ENCODE data around the gene FIG4. TPM values are rescaled to one million over a fixed set of nuclear protein-coding genes. Genes with fewer than 3 reads are reported as not detected.
"Not testable (repeated sequence)": the region's sequence is repeated elsewhere in the genome, so short reads cannot be mapped to it uniquely, and the experiment has no call there.

The FIG4 gene
- total and polyA plus RNA-seq, 12 donors = 9.2 to 25.4 (median 17.8) TPM

DNA sequence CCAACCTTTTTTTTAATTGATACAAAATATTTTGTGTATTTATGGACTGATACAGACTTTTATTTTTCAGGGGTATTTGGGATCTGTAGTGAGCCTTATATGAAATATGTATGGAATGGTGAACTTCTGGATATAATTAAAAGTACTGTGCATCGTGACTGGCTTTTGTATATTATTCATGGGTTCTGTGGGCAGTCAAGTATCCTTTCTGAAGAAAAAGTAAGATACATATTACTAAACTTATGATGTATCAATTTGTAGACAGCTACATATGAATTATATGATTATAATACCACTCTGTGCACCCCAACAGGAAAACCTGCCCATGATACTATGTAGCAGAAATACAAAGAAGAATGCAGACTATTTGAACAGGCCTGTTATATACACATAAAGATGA lies 47.2 kb downstream of the FIG4 start:
- H3K27me3 ChIP-seq = no peaks in the 10 kb centered on the region
- no peaks in the 10 kb centered on the region for H3K9me3 ChIP-seq (replicated peaks in 1 of 3)
- peaks cover 7% of the 10 kb centered on the region in 2 donors for H3K4me1 ChIP-seq (replicated peaks in 1 of 2)
- peaks cover 0 to 6% of the 10 kb centered on the region in 2 donors for H3K36me3 ChIP-seq (replicated peaks in 1 of 2)
- DNase-seq = no peak
- H3K27ac ChIP-seq = no peak overlapping the region
- H3K4me3 ChIP-seq = no peak overlapping the region
- TF ChIP-seq POLR2A (IDR thresholded peaks at IDR 0.05) = no peak
- TF ChIP-seq, protein P1, sequence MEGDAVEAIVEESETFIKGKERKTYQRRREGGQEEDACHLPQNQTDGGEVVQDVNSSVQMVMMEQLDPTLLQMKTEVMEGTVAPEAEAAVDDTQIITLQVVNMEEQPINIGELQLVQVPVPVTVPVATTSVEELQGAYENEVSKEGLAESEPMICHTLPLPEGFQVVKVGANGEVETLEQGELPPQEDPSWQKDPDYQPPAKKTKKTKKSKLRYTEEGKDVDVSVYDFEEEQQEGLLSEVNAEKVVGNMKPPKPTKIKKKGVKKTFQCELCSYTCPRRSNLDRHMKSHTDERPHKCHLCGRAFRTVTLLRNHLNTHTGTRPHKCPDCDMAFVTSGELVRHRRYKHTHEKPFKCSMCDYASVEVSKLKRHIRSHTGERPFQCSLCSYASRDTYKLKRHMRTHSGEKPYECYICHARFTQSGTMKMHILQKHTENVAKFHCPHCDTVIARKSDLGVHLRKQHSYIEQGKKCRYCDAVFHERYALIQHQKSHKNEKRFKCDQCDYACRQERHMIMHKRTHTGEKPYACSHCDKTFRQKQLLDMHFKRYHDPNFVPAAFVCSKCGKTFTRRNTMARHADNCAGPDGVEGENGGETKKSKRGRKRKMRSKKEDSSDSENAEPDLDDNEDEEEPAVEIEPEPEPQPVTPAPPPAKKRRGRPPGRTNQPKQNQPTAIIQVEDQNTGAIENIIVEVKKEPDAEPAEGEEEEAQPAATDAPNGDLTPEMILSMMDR (IDR thresholded peaks at IDR 0.05) = no peak
- intact Hi-C loops (cut with DNase I) = no loop called here
- 83 to 94% (median 93%) methylated on average over 1 of the region's 1 CpG for WGBS, 4 donors

DNA sequence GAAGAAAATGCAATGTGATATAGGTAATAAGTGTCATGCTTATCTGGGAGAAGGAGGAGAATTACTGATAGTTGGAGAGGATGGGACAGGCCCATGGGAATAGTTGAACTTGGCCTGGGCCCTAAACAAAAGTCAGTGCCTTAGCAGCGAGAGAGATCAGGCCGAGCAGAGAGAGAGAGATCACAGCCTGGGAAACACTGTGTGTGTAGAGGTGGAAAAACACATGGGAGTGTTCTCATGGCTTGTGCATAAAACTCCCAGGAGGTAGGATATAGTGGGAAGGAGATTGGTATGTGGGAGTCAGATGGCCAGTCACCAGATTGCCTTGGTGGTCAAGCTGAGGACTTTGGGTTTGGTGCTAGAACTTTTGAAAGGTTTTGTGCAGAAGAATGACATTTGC lies 47.6 kb downstream of the FIG4 start:
- 82 to 92% (median 88%) methylated on average over 2 of the region's 2 CpGs for WGBS, 4 donors
- H3K27me3 ChIP-seq = no peaks in the 10 kb centered on the region
- no peak overlapping the region for H3K27ac ChIP-seq
- peaks cover 7% of the 10 kb centered on the region in 2 donors for H3K4me1 ChIP-seq (replicated peaks in 1 of 2)
- TF ChIP-seq, protein P1 (IDR thresholded peaks at IDR 0.05) = no peak
- TF ChIP-seq POLR2A (IDR thresholded peaks at IDR 0.05) = no peak
- no peak for DNase-seq
- H3K9me3 ChIP-seq (replicated peaks in 1 of 3) = no peaks in the 10 kb centered on the region
- intact Hi-C loops (cut with DNase I) = no loop called here
- H3K36me3 ChIP-seq (replicated peaks in 1 of 2) = peaks cover 0 to 6% of the 10 kb centered on the region in 2 donors
- no peak overlapping the region for H3K4me3 ChIP-seq

DNA sequence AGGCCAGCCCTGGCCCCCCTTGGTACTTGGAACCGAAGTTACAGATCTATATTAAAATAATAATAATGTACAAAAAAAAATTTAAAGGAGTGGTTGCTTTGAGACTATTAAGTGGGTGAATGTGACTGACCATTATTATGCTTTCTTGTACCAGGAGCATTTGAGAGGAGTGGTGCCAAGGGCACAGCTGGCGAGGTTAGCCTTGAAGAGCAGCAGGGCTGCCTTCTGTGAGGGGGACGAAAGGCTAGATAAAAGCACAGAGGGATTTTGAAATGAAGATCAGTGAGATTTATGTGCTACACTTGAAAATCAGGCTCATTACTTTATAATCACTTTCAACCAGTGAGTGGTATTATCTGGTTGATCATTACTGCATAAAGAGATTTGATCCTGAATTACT lies 48.6 kb downstream of the FIG4 start:
- Histone ChIP-seq H3K36me3 (replicated peaks in 1 of 2) (peaks cover 0 to 6% of the 10 kb centered on the region in 2 donors), H3K27ac (no peak overlapping the region), H3K4me3 (no peak overlapping the region), H3K4me1 (replicated peaks in 1 of 2) (peaks cover 7 to 11% of the 10 kb centered on the region in 2 donors), H3K9me3 (replicated peaks in 1 of 3) (no peaks in the 10 kb centered on the region), H3K27me3 (no peaks in the 10 kb centered on the region)
- peak; percentile 25 to 65 (median 56) for DNase-seq
- WGBS, 4 donors = 39 to 48% (median 45%) methylated on average over 3 of the region's 3 CpGs
- no peak for TF ChIP-seq POLR2A (IDR thresholded peaks at IDR 0.05)
- intact Hi-C loops (cut with DNase I) = no loop called here

DNA sequence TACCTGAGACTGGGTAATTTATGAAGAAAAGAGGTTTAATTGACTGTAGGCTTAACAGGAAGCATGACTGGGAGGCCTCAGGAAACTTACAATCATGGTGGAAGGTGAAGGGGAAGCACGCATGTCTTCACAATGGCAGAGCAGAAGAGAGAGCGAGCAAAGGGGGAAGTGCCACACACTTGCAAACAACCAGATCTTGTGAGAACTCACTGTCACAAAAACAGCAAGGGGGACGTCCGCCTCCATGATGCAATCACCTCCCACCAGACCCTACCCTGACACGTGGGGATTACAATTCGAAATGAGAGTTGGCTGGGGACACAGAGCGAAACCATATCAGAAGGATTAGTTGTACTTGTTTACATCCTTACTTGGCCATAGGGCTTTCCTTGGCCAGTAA lies 49.7 kb downstream of the FIG4 start:
- no peaks in the 10 kb centered on the region for H3K36me3 ChIP-seq (replicated peaks in 1 of 2)

DNA sequence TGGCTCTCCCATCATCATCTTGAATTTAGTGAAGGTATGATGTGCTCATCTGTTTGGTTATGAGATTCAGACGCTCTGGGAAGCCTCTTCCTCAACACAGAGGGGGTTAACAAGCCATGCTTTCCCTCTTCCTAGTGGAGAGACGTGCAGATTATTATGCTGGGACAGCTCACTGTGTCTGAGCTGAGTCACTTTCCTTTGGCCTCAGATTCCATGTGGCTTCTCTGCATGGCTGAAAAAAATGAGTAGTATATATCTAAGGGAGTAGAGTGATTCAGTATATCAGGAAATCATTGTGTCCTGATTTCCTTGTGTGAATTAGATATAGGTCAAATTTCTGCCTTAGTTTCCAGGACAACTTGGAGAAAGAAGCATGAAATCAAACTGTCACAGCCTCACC lies 52.6 kb downstream of the FIG4 start:
- no peak overlapping the region for H3K4me3 ChIP-seq
- H3K4me1 ChIP-seq (replicated peaks in 1 of 2) = peaks cover 7 to 11% of the 10 kb centered on the region in 2 donors
- peak in 2 of 7 donors; percentile 5 to 22 for DNase-seq
- intact Hi-C loops (cut with DNase I) = no loop called here
- no peaks in the 10 kb centered on the region for H3K27me3 ChIP-seq
- H3K27ac ChIP-seq = no peak overlapping the region
- TF ChIP-seq POLR2A (IDR thresholded peaks at IDR 0.05) = no peak
- TF ChIP-seq, protein P1 (IDR thresholded peaks at IDR 0.05) = no peak
- H3K9me3 ChIP-seq (replicated peaks in 1 of 3) = no peaks in the 10 kb centered on the region
- 40 to 56% (median 52%) methylated on average over 2 of the region's 2 CpGs for WGBS, 4 donors
- no peaks in the 10 kb centered on the region for H3K36me3 ChIP-seq (replicated peaks in 1 of 2)

More for the DNA sequence above, 49.7 kb downstream of the FIG4 start:
- Histone ChIP-seq H3K27me3 (no peaks in the 10 kb centered on the region), H3K4me1 (replicated peaks in 1 of 2) (peaks cover 7 to 11% of the 10 kb centered on the region in 2 donors), H3K9me3 (replicated peaks in 1 of 3) (no peaks in the 10 kb centered on the region), H3K4me3 (no peak overlapping the region), H3K27ac (no peak overlapping the region)
- TF ChIP-seq, protein P1 (IDR thresholded peaks at IDR 0.05) = no peak
- no peak for TF ChIP-seq POLR2A (IDR thresholded peaks at IDR 0.05)
- WGBS, 4 donors = 68 to 88% (median 78%) methylated on average over 7 of the region's 7 CpGs
- DNase-seq = no peak
- intact Hi-C loops (cut with DNase I) = no loop called here

DNA sequence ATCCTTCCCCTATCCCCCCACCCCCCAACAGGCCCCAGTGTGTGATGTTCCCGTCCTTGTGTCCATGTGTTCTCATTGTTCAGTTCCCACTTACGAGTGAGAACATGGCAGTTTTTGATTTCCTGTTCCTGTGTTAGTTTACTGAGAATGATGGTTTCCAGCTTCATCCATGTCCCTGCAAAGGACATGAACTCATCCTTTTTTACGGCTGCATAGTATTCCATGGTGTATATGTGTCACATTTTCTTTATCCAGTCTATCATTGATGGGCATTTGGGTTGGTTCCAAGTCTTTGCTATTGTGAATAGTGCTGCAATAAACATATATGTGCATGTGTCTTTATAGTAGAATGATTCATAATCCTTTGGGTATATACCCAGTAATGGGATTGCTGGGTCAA lies 53.7 kb downstream of the FIG4 start:
- intact Hi-C loops (cut with DNase I); H3K4me3 ChIP-seq; DNase-seq; H3K4me1 ChIP-seq (replicated peaks in 1 of 2); H3K27ac ChIP-seq; H3K27me3 ChIP-seq; H3K9me3 ChIP-seq (replicated peaks in 1 of 3); H3K36me3 ChIP-seq (replicated peaks in 1 of 2): not testable (repeated sequence)
- 95 to 100% (median 96%) methylated on average over 3 of the region's 3 CpGs for WGBS, 4 donors
